NCI-H345 (cell line): ENCODE results near the gene OR9A4.

Experiments used
- DNase-seq: peaks from one replicate; lab custom pipeline; 2025; lab: John Stamatoyannopoulos, UW

OR9A4 gene

GRCh38 chr7:141949021-141949420 lies 32.8 kb downstream of the OR9A4 start:
- DNase-seq: no peak

- no peak for DNase-seq
Measured at GRCh38 chr7:141949451-141949850, 33.3 kb downstream of the OR9A4 start.

- DNase-seq: no peak
Measured at GRCh38 chr7:141949911-141950310, 33.7 kb downstream of the OR9A4 start.

- DNase-seq: no peak
Measured at GRCh38 chr7:141950806-141951205, 34.6 kb downstream of the OR9A4 start.

GRCh38 chr7:141952461-141952860 lies 36.3 kb downstream of the OR9A4 start:
- no peak for DNase-seq

GRCh38 chr7:141954334-141954733 lies 38.1 kb downstream of the OR9A4 start:
- no peak for DNase-seq

GRCh38 chr7:141956084-141956483 lies 39.9 kb downstream of the OR9A4 start:
- DNase-seq: no peak

GRCh38 chr7:141960687-141961422 lies 44.7 kb downstream of the OR9A4 start:
- DNase-seq: no peak
